Gastrocnemius medialis (tissue), 4 donors: ENCODE results near the gene FCRL5.

ENCODE experiments used
- POLR2A ChIP-seq, 2 donors: fragments of 450-650 bp; IDR thresholded peaks; one replicate each; pipeline ENCODE4 v1.6.1; 2017; ENCODE audit warnings: antibody characterized with exemption in 2 of 2, mild to moderate bottlenecking in 2 of 2, moderate library complexity in 2 of 2
- TF ChIP-seq, protein P1 (sequence below), 5 experiments: fragments of 450-650 bp in 3 of 5; fragments of 200-600 bp in 2 of 5; sonication (generic) in 2 of 5; IDR thresholded peaks in 4 of 5; conservative IDR thresholded peaks in 1 of 5; 1 replicate in 4 of 5; 2 replicates in 1 of 5; pipeline ENCODE4 v1.5.1; 2016 to 2019; ENCODE audit warnings: antibody characterized with exemption in 5 of 5, mild to moderate bottlenecking in 3 of 5, moderate library complexity in 3 of 5

- TF ChIP-seq, protein P1, sequence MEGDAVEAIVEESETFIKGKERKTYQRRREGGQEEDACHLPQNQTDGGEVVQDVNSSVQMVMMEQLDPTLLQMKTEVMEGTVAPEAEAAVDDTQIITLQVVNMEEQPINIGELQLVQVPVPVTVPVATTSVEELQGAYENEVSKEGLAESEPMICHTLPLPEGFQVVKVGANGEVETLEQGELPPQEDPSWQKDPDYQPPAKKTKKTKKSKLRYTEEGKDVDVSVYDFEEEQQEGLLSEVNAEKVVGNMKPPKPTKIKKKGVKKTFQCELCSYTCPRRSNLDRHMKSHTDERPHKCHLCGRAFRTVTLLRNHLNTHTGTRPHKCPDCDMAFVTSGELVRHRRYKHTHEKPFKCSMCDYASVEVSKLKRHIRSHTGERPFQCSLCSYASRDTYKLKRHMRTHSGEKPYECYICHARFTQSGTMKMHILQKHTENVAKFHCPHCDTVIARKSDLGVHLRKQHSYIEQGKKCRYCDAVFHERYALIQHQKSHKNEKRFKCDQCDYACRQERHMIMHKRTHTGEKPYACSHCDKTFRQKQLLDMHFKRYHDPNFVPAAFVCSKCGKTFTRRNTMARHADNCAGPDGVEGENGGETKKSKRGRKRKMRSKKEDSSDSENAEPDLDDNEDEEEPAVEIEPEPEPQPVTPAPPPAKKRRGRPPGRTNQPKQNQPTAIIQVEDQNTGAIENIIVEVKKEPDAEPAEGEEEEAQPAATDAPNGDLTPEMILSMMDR (IDR thresholded peaks at IDR 0.05 in 4 of 5, conservative IDR thresholded peaks at IDR 0.05 in 1 of 5), result no peak
- no peak for TF ChIP-seq POLR2A (IDR thresholded peaks at IDR 0.05)
These were observed 36.6 kb downstream of the FCRL5 start for GRCh38 chr1:157515709-157516108.
